Large intestine (tissue), 3 donors: ENCODE data around the gene FSIP1. TPM values are rescaled to one million over a fixed set of nuclear protein-coding genes. Genes with fewer than 3 reads are reported as not detected.

Experiments
- DNase-seq, 2 donors: peaks; one replicate each; pipeline versions ENCODE4 v3.0.0 to v3.0.0-alpha.2; 2013
- H3K27ac ChIP-seq: one replicate; pipeline ENCODE4 v1.5.1; 2013; ENCODE audit warnings: low read length
- H3K27me3 ChIP-seq: 2 replicates; pipeline ENCODE4 v1.6.1; 2013; ENCODE audit warnings: low read length; ENCODE audit not compliant: control insufficient read depth, insufficient read depth
- H3K36me3 ChIP-seq: 2 replicates; pipeline ENCODE4 v1.6.1; 2013; ENCODE audit warnings: low read length; ENCODE audit not compliant: control insufficient read depth, insufficient read depth
- H3K4me1 ChIP-seq: one replicate; pipeline ENCODE4 v1.6.1; 2013; ENCODE audit warnings: low read length; ENCODE audit not compliant: control insufficient read depth, insufficient read depth
- H3K4me3 ChIP-seq: one replicate; pipeline ENCODE4 v1.5.1; 2013; ENCODE audit warnings: low read length
- H3K9me3 ChIP-seq: one replicate; pipeline ENCODE4 v1.6.1; 2013; ENCODE audit warnings: mild to moderate bottlenecking, low read depth, low read length, moderate library complexity; ENCODE audit not compliant: control insufficient read depth
- WGBS: methylation state at CpG from one replicate; pipeline ENCODE4 v1.1.5; 2013; ENCODE audit warnings: low lambda C conversion rate; ENCODE audit not compliant: insufficient coverage; 5-methylcytosine and 5-hydroxymethylcytosine counted together
- polyA plus RNA-seq: library from polyadenylated mRNA; unstranded; fragments of 120-200 nt; gene quantifications from one replicate; pipeline ENCODE4 v1.2.1, GENCODE V29; 2013

FSIP1 gene
- polyA plus RNA-seq, 1 donor: 0.78 TPM

DNA sequence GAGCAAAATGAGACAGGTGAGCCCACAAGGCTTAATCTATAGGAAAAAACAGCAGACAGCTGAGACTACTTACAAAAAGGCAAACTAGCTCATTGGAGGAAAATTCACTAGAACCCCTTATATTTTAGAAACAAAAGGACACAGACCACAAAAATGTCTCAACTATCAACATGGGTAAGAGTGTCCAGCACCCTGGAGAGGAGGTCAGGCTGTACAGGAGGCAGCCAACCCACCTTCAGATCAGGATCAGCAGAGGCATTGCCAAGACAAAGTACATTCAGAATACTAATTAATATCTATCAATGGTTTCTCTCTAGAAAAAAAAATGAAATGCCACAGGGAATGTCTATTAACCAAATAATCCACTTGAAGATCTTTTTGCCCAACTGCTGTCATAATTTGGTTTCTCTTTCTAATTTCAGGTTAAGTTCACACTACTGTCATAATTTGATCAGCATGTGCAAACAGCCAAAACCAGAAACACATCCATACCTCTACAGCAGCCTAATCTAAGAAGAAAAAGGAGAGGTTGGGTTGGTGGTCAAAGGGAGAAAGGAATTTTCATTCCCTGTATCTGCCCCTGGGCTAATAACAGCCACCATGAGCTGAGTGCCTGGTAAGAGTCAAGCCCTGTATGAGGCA lies 227.8 kb downstream of the FSIP1 start:
- Histone ChIP-seq H3K27me3 (no peaks in the 10 kb centered on the region), H3K4me1 (no peaks in the 10 kb centered on the region), H3K36me3 (no peaks in the 10 kb centered on the region), H3K27ac (no peak overlapping the region), H3K4me3 (no peak overlapping the region), H3K9me3 (no peaks in the 10 kb centered on the region)
- no peak for DNase-seq

DNA sequence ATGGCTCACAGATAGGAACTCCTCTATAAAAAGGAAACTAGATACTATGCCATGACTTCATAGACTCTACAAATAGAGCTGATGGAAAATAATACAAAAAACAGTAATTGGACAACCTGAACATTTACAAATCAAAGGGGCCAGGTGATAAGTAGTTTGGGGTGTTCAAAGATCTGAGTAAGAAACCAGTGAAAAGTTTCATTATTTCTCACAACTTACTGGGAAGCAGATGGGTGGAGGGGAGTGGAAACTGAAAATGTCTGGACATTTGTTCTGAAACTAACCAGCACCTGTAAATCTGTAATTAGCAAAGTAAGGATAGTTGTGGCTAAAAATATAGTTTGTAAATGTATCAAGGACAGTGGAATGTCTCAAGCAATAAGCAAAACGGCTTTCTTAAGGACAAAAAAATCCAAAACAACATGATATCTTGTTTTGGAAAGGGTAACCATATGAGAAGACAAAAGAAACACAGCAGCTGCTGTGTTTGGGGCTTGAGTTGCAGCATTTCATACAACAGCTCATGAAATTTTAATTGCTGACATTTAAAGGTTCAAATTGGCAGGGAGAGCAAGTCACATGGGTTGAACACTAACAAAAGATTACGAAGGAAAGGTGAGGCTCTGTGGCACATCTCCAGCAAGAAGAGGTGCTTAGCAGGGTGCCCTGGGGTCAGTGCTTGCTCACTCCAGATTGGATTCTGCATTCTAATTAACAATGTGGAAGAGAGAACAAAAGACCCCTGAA lies 228.5 kb downstream of the FSIP1 start:
- Histone ChIP-seq H3K4me1 (no peaks in the 10 kb centered on the region), H3K36me3 (no peaks in the 10 kb centered on the region), H3K4me3 (no peak overlapping the region), H3K9me3 (no peaks in the 10 kb centered on the region), H3K27ac (no peak overlapping the region), H3K27me3 (no peaks in the 10 kb centered on the region)
- 71% methylated on average over 1 of the region's 2 CpGs for WGBS
- DNase-seq: no peak

DNA sequence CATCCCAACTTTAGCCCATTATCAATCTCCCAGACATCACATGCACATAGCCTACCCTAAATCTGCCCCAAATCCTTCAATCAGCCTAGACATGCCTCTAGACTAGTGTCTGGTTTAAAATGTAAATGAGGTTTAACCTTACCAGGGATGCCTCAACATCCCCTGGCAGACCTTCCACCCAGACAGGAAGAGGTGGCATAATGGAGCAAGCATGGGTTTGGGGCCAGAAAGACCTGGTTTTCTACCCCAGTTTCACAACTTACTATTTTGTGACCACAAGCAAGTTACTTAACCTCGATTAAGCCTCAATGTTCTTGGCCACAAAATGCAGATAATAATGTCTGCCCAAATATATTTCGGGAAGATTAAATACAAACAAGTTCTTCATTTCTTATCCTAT lies 230.1 kb downstream of the FSIP1 start:
- no peaks in the 10 kb centered on the region for H3K9me3 ChIP-seq
- no peak overlapping the region for H3K4me3 ChIP-seq
- no peak overlapping the region for H3K27ac ChIP-seq
- H3K4me1 ChIP-seq: no peaks in the 10 kb centered on the region
- no peaks in the 10 kb centered on the region for H3K27me3 ChIP-seq
- H3K36me3 ChIP-seq: no peaks in the 10 kb centered on the region
- no peak for DNase-seq
- 88% methylated on average over 1 of the region's 2 CpGs for WGBS

DNA sequence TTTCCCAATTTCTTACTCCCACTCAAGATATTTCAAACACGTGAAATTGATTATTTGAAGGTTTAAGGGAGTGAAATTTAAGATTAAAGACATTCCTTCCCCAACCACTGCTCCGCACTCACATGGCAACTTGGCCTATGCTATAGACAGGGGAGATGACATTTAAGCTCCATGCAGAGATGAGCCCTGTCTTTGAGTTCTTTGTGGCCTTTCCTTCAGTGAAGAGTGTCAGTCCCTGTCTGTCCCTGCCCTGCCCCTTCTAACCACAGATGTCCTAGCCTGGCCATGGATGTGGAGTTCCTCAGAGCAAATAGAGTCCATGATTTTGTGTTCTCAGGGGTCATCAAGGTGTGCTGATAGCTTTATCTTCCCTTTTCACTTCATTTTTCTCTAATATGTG lies 231.2 kb downstream of the FSIP1 start:
- 71% methylated on average over 1 of the region's 2 CpGs for WGBS
- DNase-seq: no peak
- Histone ChIP-seq H3K9me3 (no peaks in the 10 kb centered on the region), H3K36me3 (no peaks in the 10 kb centered on the region), H3K27ac (no peak overlapping the region), H3K27me3 (no peaks in the 10 kb centered on the region), H3K4me3 (no peak overlapping the region), H3K4me1 (no peaks in the 10 kb centered on the region)

Other genes with a start within 250 kb of the FSIP1 start
- 34.0 TPM for gene THBS1, start 201.8 kb downstream of the FSIP1 start, polyA plus RNA-seq
- gene GPR176, start 137.4 kb upstream of the FSIP1 start, polyA plus RNA-seq: 9.4 TPM
- 30.6 TPM for gene EIF2AK4, start 151.3 kb upstream of the FSIP1 start, polyA plus RNA-seq